GM19043 (cell line): Measurements from ENCODE around the gene CEP97.
"Not testable (repeated sequence)": the region's sequence is repeated elsewhere in the genome, so short reads cannot be mapped to it uniquely, and the experiment has no call there.

ENCODE experiments used
- ATAC-seq: cut with Tn5 transposase; IDR thresholded peaks from one replicate; pipeline ENCODE4 v1.9.1; 2021; ENCODE audit warnings: low read depth; ENCODE audit not compliant: unreplicated experiment

CEP97 gene

DNA sequence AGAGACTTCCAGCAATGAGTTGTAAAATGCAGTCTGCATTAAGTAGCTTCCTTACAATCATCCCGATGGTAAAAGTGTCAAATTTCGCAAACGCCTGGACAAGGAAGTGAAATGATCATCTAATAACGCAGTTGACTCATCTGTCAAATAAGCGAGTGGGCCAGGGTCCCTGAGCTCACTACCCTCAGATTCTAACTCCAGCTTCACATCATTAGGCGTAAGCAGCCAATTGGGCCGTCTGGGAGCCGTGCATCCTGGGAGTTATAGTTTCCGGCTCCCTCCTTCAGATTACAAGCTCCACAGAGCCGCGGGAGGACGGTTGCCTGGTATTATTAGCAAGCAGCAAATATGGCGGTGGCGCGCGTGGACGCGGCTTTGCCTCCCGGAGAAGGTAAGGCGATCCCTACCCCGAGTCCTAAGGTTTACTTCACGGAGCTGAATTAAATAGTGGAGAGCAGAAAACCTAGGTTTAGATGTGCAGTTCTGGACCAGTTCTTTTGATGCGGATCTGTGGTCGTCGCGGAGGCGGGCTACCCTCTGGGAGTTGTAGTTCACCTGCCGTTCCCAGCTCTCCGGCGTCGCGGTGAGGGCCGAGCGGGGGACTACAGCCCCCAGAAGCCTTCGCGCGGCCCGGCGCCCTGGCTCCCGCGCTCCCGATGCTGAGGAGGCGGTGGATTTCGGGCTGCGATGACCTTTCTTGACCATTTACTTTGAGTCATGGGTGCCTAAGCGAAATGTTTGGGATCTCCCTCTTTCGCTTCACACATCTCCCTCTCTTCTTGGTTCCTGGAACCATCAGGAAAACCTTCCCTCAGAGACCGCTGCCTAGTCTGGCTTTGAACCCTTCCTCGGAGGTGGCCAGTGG is at the start of gene CEP97:
CEP97 (plus strand) TSS at position 286 of the 865 bp plus-strand sequence; CDS start at position 349, 63 bp downstream.
- ATAC-seq: peak; percentile 82

GRCh38 chr3:101675709-101676215 is 48.7 kb upstream of the CEP97 start:
- no peak for ATAC-seq

GRCh38 chr3:101676216-101676764 is 48.1 kb upstream of the CEP97 start:
- peak; percentile 80 for ATAC-seq

DNA sequence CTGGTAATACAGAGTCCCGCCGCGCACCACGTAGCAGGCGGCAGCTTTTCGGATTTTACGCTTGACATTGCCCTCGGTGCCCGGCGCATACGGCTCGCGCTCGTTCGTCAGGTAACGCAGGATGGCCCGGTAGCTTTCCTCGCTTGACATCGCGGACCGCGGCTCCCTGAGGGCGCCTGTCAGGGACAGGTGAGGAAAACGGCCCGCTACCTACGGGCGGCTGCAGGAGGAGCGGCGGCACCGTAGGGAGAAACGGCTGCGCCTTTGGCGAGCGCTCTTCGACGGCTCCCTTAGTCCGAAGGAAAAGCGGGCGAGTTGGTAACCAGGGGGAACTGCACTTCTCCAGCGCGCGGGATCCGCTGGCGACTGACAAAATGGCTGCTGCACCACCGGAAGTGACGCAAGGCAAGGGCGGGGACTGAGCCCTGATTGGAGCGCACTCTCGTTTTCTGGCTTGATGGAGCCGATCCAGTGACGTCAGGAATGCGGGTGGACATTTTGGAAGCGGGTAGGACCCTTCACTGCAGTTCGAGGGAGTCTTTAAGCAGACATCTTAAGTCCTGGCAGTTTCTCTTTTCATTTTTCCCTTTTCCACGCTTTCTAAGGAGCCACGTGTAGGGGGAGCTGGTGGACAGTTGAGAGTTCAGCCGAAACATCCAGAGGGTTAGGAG is 47.5 kb upstream of the CEP97 start, which contains the start of gene ZBTB11:
ZBTB11 (minus strand) TSS at position 368 of the 671 bp plus-strand sequence; CDS start at position 150, 218 bp downstream.
- peak; percentile 75 for ATAC-seq

DNA sequence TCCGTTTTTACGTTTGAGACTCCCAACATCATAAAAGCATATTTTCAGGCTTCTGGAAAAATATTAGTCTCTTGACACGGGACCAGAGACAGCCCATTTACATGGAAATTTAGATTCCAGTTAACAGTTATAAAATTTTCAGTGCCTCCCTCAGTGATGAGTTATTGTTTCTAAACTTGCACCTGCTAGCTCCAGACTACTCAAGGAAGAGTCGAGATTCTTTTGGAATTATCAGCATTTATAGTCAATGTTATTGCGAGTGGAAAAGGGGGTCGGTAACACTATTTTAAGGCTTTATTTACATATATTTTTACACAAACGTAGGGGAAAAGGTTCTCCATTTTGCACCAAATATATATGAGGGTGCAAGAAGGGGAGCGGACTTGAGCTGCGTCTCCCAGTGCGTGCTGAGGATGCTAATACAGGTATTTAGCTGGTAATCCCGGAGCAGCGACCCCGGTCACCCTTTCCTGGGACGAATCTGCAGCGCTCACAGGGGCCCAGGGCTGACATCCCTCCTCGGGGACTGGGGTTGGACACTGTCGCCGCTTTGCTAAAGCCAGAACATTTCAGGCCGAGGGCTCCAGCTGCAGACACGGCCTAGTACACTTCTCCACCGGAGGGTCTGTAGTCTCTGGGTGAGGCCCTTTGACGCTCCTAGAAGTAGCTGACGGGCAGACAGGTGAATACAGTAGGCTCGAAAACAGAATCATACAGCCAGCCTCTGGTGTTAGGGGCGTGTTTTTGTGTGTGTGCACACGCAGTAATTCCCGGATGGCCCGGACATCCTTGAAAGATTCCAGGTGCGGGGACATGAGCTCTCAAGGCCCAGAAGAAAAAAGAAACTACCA is 46.8 kb upstream of the CEP97 start:
- no peak for ATAC-seq

- ATAC-seq: not testable (repeated sequence)
These were observed 45.6 kb upstream of the CEP97 start for GRCh38 chr3:101678837-101679236.

- no peak for ATAC-seq
These were observed 43.9 kb upstream of the CEP97 start for GRCh38 chr3:101680466-101680865.

DNA sequence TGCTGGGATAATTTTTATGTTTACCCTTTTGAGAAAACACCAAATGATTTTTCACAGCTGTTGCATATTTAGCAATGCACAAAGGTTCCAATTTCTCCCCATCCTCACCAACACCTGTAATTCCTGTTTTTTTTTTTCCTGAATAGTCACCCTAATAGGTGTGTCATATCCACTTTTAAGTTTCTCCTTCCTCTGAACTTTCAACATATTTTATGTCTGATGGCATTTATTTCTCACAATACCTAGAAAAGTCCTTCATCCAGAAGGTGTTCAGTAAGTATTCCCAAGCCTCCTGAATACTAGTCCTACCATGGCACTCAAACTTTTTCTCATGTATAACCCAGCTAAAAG is 39.4 kb upstream of the CEP97 start:
- no peak for ATAC-seq

DNA sequence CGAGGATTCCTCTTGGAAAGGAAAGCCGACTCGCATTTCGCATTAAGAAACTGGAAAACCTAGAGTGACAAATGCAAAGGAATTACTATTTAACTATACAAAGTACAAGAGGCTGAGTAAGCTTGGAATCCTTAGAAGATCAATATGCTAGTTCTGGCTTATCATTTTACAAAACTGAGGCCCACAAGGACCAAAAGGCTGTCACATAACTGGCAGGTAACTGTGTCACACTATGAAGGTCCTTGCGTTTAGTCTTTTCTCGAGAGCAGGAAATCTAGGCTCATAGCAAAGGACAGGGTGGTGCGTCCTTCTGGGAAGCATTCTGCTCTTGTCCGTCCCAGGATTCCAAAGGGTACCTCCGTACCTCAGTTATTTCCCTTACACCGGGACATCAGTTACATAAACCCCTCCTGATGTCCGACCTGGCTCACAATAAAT is 38.5 kb upstream of the CEP97 start:
- no peak for ATAC-seq

DNA sequence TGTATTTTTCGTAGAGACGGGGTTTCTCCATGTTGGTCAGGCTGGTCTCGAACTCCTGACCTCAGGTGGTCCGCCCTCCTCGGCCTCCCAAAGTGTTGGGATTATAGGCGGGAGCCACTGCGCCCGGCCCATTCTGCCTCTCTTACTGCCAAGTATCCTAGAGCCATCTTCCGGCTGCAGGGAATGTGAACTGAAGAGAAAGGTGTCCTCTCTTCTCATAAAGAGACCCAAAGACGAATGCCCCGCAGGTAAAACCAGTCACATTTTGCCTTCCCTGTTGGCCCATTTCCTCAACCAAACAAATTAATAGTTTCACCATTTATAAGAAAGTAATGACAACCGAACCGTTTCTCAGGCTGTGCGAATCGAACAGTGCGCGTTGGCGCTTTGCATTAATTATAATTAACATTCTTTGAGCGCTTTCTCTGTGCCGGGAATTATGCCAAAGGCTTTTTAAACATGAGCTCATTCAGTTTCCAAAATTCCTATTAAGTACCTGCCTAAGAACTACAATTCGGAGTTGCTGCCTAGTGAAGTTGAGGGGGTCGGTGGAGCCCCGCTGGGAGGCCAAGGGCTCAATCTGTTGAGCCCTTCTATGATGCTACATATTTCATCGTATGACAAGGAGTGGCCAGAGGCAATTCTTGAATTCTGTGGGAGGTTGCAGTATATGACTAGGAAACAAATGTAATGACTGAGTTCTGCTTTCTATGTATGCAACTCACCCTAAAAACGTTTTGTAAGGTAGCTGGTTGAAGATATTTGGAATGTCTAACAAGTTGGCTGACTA is 37.1 kb upstream of the CEP97 start:
- no peak for ATAC-seq

- ATAC-seq: no peak
These were observed 35.1 kb upstream of the CEP97 start for GRCh38 chr3:101689286-101689685.

- ATAC-seq: peak; percentile 34
These were observed 33.4 kb upstream of the CEP97 start for GRCh38 chr3:101690972-101691371.

DNA sequence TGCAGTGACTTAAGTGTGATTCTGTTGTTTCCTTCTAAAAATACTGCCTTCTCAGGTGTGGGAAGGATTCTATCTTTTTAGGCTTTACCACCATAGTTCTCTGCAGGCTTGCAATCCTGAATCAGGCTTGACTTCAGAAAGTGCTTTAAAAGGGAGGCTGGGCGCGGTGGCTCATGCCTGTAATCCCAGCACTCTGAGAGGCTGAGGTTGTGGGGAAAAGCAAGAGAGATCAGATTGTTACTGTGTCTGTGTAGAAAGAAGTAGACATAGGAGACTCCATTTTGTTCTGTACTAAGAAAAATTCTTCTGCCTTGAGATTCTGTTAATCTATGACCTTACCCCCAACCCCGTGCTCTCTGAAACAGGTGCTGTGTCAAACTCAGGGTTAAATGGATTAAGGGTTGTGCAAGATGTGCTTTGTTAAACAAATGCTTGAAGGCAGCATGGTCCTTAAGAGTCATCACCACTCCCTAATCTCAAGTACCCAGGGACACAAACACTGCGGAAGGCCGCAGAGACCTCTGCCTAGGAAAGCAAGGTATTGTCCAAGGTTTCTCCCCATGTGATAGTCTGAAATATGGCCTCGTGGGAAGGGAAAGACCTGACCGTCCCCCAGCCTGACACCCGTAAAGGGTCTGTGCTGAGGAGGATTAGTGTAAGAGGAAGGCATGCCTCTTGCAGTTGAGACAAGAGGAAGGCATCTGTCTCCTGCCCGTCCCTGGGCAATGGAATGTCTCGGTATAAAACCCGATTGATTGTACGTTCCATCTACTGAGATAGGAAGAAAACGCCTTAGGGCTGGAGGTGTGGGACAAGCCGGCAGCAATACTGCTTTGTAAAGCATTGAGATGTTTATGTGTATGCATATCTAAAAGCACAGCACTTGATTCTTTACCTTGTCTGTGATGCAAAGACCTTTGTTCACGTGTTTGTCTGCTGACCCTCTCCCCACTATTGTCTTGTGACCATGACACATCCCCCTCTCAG is 32.4 kb upstream of the CEP97 start:
- ATAC-seq: not testable (repeated sequence)

GRCh38 chr3:101693540-101693939 is 30.9 kb upstream of the CEP97 start:
- peak; percentile 80 for ATAC-seq

DNA sequence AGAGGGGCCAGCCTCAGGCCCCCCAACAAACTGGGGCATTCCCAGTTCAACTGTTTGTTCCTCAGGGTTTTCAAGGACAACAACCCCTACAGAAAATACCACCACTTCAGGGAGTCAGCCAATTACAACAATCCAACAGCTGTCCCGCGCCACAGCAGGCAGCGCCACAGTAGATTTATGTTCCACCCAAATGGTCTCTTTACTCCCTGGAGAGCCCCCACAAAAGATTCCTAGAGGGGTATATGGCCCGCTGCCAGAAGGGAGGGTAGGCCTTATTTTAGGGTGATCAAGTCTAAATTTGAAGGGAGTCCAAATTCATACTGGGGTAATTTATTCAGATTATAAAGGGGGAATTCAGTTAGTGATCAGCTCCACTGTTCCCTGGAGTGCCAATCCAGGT is 29.6 kb upstream of the CEP97 start:
- ATAC-seq: not testable (repeated sequence)

GRCh38 chr3:101695779-101696372 is 28.5 kb upstream of the CEP97 start:
- ATAC-seq: no peak

GRCh38 chr3:101701696-101702634 is 22.4 kb upstream of the CEP97 start:
- ATAC-seq: no peak
